ENCODE measurements around the gene MED29. TPM values are rescaled to one million over a fixed set of nuclear protein-coding genes. Genes with fewer than 3 reads are reported as not detected.

MED29 gene
- total RNA-seq, 1 experiment from 2014 or later, result 42.9 TPM

GRCh38 chr19:39415111-39416046, 24.2 kb downstream of the MED29 start:
- CTCF ChIA-PET, result interaction anchor here (1.1 to 2.2 kb wide), 6 partner anchors 12 to 216 kb away, joined by 4 to 12 read pairs (median 8); partner anchors contain the start of genes MED29, PAF1 and RPS16
- peak; percentile 8 for ATAC-seq
- Mint-ChIP-seq H3K4me1 (peaks cover 32% of the 10 kb centered on the region), H3K9me3 (no peaks in the 10 kb centered on the region), H3K36me3 (peaks cover 15% of the 10 kb centered on the region), H3K27ac (peak overlapping the region; percentile 33), H3K27me3 (ENCODE audit: low read depth) (no peaks in the 10 kb centered on the region), H3K4me3 (peak overlapping the region; percentile 56)
- POLR2A ChIA-PET, result interaction anchor here (0.7 to 2.2 kb wide), 4 partner anchors 11 to 20 kb away, joined by 4 to 17 read pairs (median 10); partner anchors contain the start of gene RPS16
- DNase-seq (ENCODE audit: low spot score), result peak; percentile 72
- TF ChIP-seq CDX4 (CRISPR knock-in tag; IDR thresholded peaks at IDR 0.05; ENCODE audit: borderline replicate concordance) (no peak), GTF2I (CRISPR knock-in tag; conservative IDR thresholded peaks at IDR 0.05) (no peak), ZNF671 (CRISPR knock-in tag; IDR thresholded peaks at IDR 0.05) (no peak), ZSCAN18 (CRISPR knock-in tag; IDR thresholded peaks at IDR 0.05) (no peak), CBFB (CRISPR knock-in tag; IDR thresholded peaks at IDR 0.05; ENCODE audit: low read depth) (no peak), GRHL2 (CRISPR knock-in tag; IDR thresholded peaks at IDR 0.05; ENCODE audit: insufficient replicate concordance, severe bottlenecking) (no peak), PRDM15 (CRISPR knock-in tag; IDR thresholded peaks at IDR 0.05) (no peak), ZNF219 (CRISPR knock-in tag; IDR thresholded peaks at IDR 0.05; ENCODE audit: borderline replicate concordance) (no peak), TCF7 (CRISPR knock-in tag; IDR thresholded peaks at IDR 0.05; ENCODE audit: low read depth) (no peak), MLX (CRISPR knock-in tag; IDR thresholded peaks at IDR 0.05) (no peak), NFYB (CRISPR knock-in tag; conservative IDR thresholded peaks at IDR 0.05; ENCODE audit: low read depth) (no peak), ZNF263 (CRISPR knock-in tag; IDR thresholded peaks at IDR 0.05; ENCODE audit: low read depth) (no peak), EMX1 (CRISPR knock-in tag; IDR thresholded peaks at IDR 0.05) (no peak), NFE2L1 (CRISPR knock-in tag; IDR thresholded peaks at IDR 0.05) (no peak), USF2 (CRISPR knock-in tag; IDR thresholded peaks at IDR 0.05) (no peak), NFATC4 (CRISPR knock-in tag; IDR thresholded peaks at IDR 0.05) (no peak), CREM (CRISPR knock-in tag; IDR thresholded peaks at IDR 0.05) (no peak), CREB1 (CRISPR knock-in tag; IDR thresholded peaks at IDR 0.05) (no peak), E2F1 (CRISPR knock-in tag; IDR thresholded peaks at IDR 0.05) (no peak)

Measured in WTC11 (cell line).